ENCODE results near the gene RAP1B.

DNA sequence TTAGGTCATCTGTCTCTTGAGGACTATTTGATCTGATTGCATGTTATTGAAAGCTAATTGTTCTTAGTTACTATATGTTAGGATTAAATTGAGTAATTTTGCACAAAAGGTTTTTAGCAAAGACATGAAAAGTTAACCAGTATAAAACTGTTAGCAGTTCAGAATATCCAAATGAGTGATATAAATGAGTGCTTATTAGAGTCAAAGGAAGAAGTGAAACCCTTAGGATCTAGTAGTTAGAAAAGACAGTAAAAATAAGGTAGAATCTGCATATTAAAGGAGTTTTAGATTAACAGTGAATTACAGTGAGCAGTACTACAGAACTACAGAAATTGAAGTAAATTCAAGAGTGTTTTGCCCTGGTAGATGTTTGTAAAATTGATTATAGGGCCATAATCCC lies 12.4 kb downstream of the RAP1B start:
- no peak for TF ChIP-seq POLR2AphosphoS5 (IDR thresholded peaks at IDR 0.05; ENCODE audit: borderline replicate concordance, low read depth, low read length)
- no peak for TF ChIP-seq EZH2 (IDR thresholded peaks at IDR 0.05)

Measured in SK-N-MC (cell line).